C4-2B (cell line): ENCODE results near the gene REPS1.

Source experiments
- CTCF ChIP-seq: fragments of 450-650 bp; conservative IDR thresholded peaks from 2 replicates; pipeline ENCODE4 v1.5.1; 2017; ENCODE audit warnings: mild to moderate bottlenecking
- ZFX ChIP-seq: fragments of 450-650 bp; IDR thresholded peaks from 2 replicates; pipeline ENCODE4 v1.6.1; 2017

- no peak for TF ChIP-seq CTCF
- TF ChIP-seq ZFX = no peak
Observed at GRCh38 chr6:139028215-139028657, 40.2 kb upstream of the REPS1 start.
